Neural cell (in vitro differentiated cells): ENCODE data around the gene FBXO7. TPM values are rescaled to one million over a fixed set of nuclear protein-coding genes. Genes with fewer than 3 reads are reported as not detected.

Experiments
- H2AFZ ChIP-seq: fragments of 200-600, 300-800 bp; sonication (generic), shearing (Covaris generic); 2 replicates; pipeline ENCODE4 v1.6.0; 2014; ENCODE audit warnings: low read depth, mild to moderate bottlenecking, antibody characterized with exemption, low read length, moderate library complexity
- H3F3A ChIP-seq: fragments of 200-600 bp; shearing (Covaris generic); 2 replicates; pipeline ENCODE4 v1.6.1; 2016; ENCODE audit warnings: mild to moderate bottlenecking, moderate library complexity, mixed read lengths, antibody characterized with exemption, low read length; ENCODE audit not compliant: insufficient read depth, poor library complexity, severe bottlenecking
- H3K27ac ChIP-seq: fragments of 200-600, 300-800 bp; sonication (generic), shearing (Covaris generic); 2 replicates; pipeline ENCODE4 v1.5.1; 2014; ENCODE audit warnings: mild to moderate bottlenecking, low read length, moderate library complexity
- H3K27me3 ChIP-seq: fragments of 300-800, 200-600 bp; sonication (generic), shearing (Covaris generic); 2 replicates; pipeline ENCODE4 v1.6.0; 2014; ENCODE audit warnings: mild to moderate bottlenecking, low read depth, low read length, moderate library complexity; ENCODE audit not compliant: insufficient read depth
- H3K36me3 ChIP-seq: fragments of 300-800, 200-600 bp; sonication (generic), shearing (Covaris generic); 2 replicates; pipeline ENCODE4 v1.5.1; 2014; ENCODE audit warnings: mild to moderate bottlenecking, antibody characterized with exemption, low read length, moderate library complexity; ENCODE audit not compliant: insufficient read depth
- H3K4me2 ChIP-seq: fragments of 300-800, 200-600 bp; sonication (generic), shearing (Covaris generic); 2 replicates; pipeline ENCODE4 v1.6.0; 2014; ENCODE audit warnings: mild to moderate bottlenecking, low read length
- H3K4me3 ChIP-seq: fragments of 300-800, 200-600 bp; sonication (generic), shearing (Covaris generic); 2 replicates; pipeline ENCODE4 v1.5.1; 2014; ENCODE audit warnings: mild to moderate bottlenecking, low read length, moderate library complexity
- H3K79me2 ChIP-seq: fragments of 200-600 bp; shearing (Covaris generic); replicated peaks from 2 replicates; pipeline ENCODE4 v1.6.0; 2014; ENCODE audit warnings: mild to moderate bottlenecking, low read length, moderate library complexity; ENCODE audit not compliant: insufficient read depth
- H3K9ac ChIP-seq: fragments of 300-800, 200-600 bp; sonication (generic), shearing (Covaris generic); 2 replicates; pipeline ENCODE4 v1.6.1; 2016; ENCODE audit warnings: mild to moderate bottlenecking, low read length, mixed read lengths
- H3K9me2 ChIP-seq: fragments of 200-600 bp; shearing (Covaris generic); 2 replicates; pipeline ENCODE4 v1.6.1; 2016; ENCODE audit warnings: mild to moderate bottlenecking, low read length, mixed read lengths; ENCODE audit not compliant: insufficient read depth
- H3K9me3 ChIP-seq: fragments of 200-600, 300-800 bp; sonication (generic), shearing (Covaris generic); 2 replicates; pipeline ENCODE4 v1.6.1; 2016; ENCODE audit warnings: mild to moderate bottlenecking, mixed run types, low read length, moderate library complexity, mixed read lengths
- H4K20me1 ChIP-seq: fragments of 200-600 bp; shearing (Covaris generic); 2 replicates; pipeline ENCODE4 v1.6.1; 2016; ENCODE audit warnings: mild to moderate bottlenecking, mixed run types; ENCODE audit not compliant: insufficient read depth
- EP300 ChIP-seq: fragments of 450-650 bp; conservative IDR thresholded peaks from 2 replicates; pipeline ENCODE4 v1.6.1; 2014; ENCODE audit warnings: antibody characterized with exemption, mild to moderate bottlenecking, moderate library complexity; ENCODE audit not compliant: poor library complexity, severe bottlenecking
- EZH2 ChIP-seq: fragments of 200-600, 300-800 bp; shearing (Covaris generic), sonication (generic); IDR thresholded peaks from 2 replicates; pipeline ENCODE4 v1.6.1; 2014; ENCODE audit warnings: antibody characterized with exemption, low read length, borderline replicate concordance, mild to moderate bottlenecking; ENCODE audit not compliant: insufficient read depth, poor library complexity, severe bottlenecking
- MXI1 ChIP-seq: fragments of 450-650 bp; conservative IDR thresholded peaks from 2 replicates; pipeline ENCODE4 v1.6.1; 2014; ENCODE audit warnings: antibody characterized with exemption, mild to moderate bottlenecking; ENCODE audit not compliant: poor library complexity, severe bottlenecking
- POLR2AphosphoS5 ChIP-seq: IDR thresholded peaks from 2 replicates; pipeline ENCODE4 v1.6.1; 2012
- RAD21 ChIP-seq: fragments of 450-650 bp; conservative IDR thresholded peaks from 2 replicates; pipeline ENCODE4 v1.6.1; 2014; ENCODE audit warnings: antibody characterized with exemption, mild to moderate bottlenecking, moderate library complexity
- SMC3 ChIP-seq: fragments of 450-650 bp; conservative IDR thresholded peaks from 2 replicates; pipeline ENCODE4 v1.6.1; 2014; ENCODE audit warnings: antibody characterized with exemption, mild to moderate bottlenecking, moderate library complexity; ENCODE audit not compliant: poor library complexity
- TAF1 ChIP-seq: IDR thresholded peaks from 2 replicates; pipeline ENCODE4 v1.6.1; 2012; ENCODE audit warnings: low read depth
- polyA plus RNA-seq: library from polyadenylated mRNA; depleted of rRNA; stranded (reverse); fragments of >200 nt; gene quantifications from 2 replicates; pipeline ENCODE4 v1.2.3, GENCODE V29; 2014
- TF ChIP-seq, protein P1 (sequence below): fragments of 450-650 bp; IDR thresholded peaks from 2 replicates; pipeline ENCODE4 v1.5.1; 2014; ENCODE audit warnings: antibody characterized with exemption, mild to moderate bottlenecking, moderate library complexity; ENCODE audit not compliant: poor library complexity, severe bottlenecking
- TF ChIP-seq, protein P2 (sequence below): IDR thresholded peaks from 2 replicates; pipeline ENCODE4 v1.6.1; 2012; ENCODE audit warnings: borderline replicate concordance

FBXO7 gene
- polyA plus RNA-seq, 1 donor from 2014 or later, result 51.2 TPM

DNA sequence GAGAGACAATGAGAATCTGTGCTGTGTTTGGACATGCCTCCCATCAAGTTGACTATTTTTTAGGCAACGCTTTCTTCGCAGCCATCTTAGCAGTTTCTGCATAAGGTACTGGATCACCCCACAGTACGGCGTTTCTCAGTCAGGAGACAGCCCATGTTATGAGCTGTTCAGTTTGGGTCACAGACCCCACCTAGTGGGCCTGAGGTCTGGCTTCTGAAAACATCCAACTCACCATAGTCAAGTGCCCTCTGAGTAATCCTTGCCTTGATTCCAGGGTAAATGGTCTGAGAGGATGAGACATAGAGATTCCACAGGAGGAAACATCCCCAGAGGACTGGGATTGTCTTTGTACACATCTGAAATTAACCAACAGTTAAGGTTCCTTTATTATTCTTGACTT, 17.6 kb upstream of the FBXO7 start:
- TF ChIP-seq EP300, result no peak
- TF ChIP-seq MXI1, result no peak
- no peak for TF ChIP-seq TAF1
- no peak for TF ChIP-seq RAD21
- TF ChIP-seq EZH2, result no peak
- no peak for TF ChIP-seq SMC3
- TF ChIP-seq, protein P1, sequence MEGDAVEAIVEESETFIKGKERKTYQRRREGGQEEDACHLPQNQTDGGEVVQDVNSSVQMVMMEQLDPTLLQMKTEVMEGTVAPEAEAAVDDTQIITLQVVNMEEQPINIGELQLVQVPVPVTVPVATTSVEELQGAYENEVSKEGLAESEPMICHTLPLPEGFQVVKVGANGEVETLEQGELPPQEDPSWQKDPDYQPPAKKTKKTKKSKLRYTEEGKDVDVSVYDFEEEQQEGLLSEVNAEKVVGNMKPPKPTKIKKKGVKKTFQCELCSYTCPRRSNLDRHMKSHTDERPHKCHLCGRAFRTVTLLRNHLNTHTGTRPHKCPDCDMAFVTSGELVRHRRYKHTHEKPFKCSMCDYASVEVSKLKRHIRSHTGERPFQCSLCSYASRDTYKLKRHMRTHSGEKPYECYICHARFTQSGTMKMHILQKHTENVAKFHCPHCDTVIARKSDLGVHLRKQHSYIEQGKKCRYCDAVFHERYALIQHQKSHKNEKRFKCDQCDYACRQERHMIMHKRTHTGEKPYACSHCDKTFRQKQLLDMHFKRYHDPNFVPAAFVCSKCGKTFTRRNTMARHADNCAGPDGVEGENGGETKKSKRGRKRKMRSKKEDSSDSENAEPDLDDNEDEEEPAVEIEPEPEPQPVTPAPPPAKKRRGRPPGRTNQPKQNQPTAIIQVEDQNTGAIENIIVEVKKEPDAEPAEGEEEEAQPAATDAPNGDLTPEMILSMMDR, result no peak
- TF ChIP-seq, protein P2, sequence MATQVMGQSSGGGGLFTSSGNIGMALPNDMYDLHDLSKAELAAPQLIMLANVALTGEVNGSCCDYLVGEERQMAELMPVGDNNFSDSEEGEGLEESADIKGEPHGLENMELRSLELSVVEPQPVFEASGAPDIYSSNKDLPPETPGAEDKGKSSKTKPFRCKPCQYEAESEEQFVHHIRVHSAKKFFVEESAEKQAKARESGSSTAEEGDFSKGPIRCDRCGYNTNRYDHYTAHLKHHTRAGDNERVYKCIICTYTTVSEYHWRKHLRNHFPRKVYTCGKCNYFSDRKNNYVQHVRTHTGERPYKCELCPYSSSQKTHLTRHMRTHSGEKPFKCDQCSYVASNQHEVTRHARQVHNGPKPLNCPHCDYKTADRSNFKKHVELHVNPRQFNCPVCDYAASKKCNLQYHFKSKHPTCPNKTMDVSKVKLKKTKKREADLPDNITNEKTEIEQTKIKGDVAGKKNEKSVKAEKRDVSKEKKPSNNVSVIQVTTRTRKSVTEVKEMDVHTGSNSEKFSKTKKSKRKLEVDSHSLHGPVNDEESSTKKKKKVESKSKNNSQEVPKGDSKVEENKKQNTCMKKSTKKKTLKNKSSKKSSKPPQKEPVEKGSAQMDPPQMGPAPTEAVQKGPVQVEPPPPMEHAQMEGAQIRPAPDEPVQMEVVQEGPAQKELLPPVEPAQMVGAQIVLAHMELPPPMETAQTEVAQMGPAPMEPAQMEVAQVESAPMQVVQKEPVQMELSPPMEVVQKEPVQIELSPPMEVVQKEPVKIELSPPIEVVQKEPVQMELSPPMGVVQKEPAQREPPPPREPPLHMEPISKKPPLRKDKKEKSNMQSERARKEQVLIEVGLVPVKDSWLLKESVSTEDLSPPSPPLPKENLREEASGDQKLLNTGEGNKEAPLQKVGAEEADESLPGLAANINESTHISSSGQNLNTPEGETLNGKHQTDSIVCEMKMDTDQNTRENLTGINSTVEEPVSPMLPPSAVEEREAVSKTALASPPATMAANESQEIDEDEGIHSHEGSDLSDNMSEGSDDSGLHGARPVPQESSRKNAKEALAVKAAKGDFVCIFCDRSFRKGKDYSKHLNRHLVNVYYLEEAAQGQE, result no peak
- TF ChIP-seq POLR2AphosphoS5, result no peak
- no peaks in the 10 kb centered on the region for H3K36me3 ChIP-seq
- H2AFZ ChIP-seq, result no peak overlapping the region
- no peaks in the 10 kb centered on the region for H3F3A ChIP-seq
- no peaks in the 10 kb centered on the region for H3K9me3 ChIP-seq
- no peak overlapping the region for H3K4me2 ChIP-seq
- H3K9ac ChIP-seq, result no peak overlapping the region
- no peaks in the 10 kb centered on the region for H3K9me2 ChIP-seq
- H3K27me3 ChIP-seq, result no peaks in the 10 kb centered on the region
- no peak overlapping the region for H3K27ac ChIP-seq
- no peaks in the 10 kb centered on the region for H3K79me2 ChIP-seq
- no peak overlapping the region for H3K4me3 ChIP-seq
- H4K20me1 ChIP-seq, result no peaks in the 10 kb centered on the region

GRCh38 chr22:32462452-32462851, 12.2 kb upstream of the FBXO7 start:
- TF ChIP-seq MXI1, result no peak
- TF ChIP-seq, protein P2, result no peak
- no peak for TF ChIP-seq POLR2AphosphoS5
- no peak for TF ChIP-seq EZH2
- no peak for TF ChIP-seq TAF1
- TF ChIP-seq, protein P1, result no peak
- TF ChIP-seq RAD21, result no peak
- no peak for TF ChIP-seq EP300
- TF ChIP-seq SMC3, result no peak
- Histone ChIP-seq H3K27me3 (no peaks in the 10 kb centered on the region), H3K9me3 (no peaks in the 10 kb centered on the region), H3K4me3 (no peak overlapping the region), H3K9ac (no peak overlapping the region), H3K27ac (no peak overlapping the region), H3F3A (no peaks in the 10 kb centered on the region), H3K79me2 (no peaks in the 10 kb centered on the region), H2AFZ (no peak overlapping the region), H4K20me1 (no peaks in the 10 kb centered on the region), H3K4me2 (no peak overlapping the region), H3K9me2 (no peaks in the 10 kb centered on the region), H3K36me3 (no peaks in the 10 kb centered on the region)
